ENCODE measurements around the gene SPDYE2B.
"Not testable (repeated sequence)": the region's sequence is repeated elsewhere in the genome, so short reads cannot be mapped to it uniquely, and the experiment has no call there.

GRCh38 chr7:102611013-102611674, 39.0 kb upstream of the SPDYE2B start:
- not testable (repeated sequence) for TF ChIP-seq CTCF, POLR2A (IDR thresholded peaks at IDR 0.05)
